8988T (cell line): Measurements from ENCODE around the gene DMD.
"Not testable (repeated sequence)": the region's sequence is repeated elsewhere in the genome, so short reads cannot be mapped to it uniquely, and the experiment has no call there.

Experiments used
- DNase-seq: peaks from one replicate; pipeline ENCODE4 v3.0.0; 2011

Gene DMD

GRCh38 chrX:32592786-32593185 lies 618.6 kb downstream of the DMD start:
- DNase-seq = no peak

- no peak for DNase-seq
Measured at GRCh38 chrX:32591589-32591988, 619.8 kb downstream of the DMD start.

GRCh38 chrX:32582729-32583128 lies 628.6 kb downstream of the DMD start:
- no peak for DNase-seq

GRCh38 chrX:32576885-32577284 lies 634.5 kb downstream of the DMD start:
- DNase-seq = no peak

GRCh38 chrX:32572644-32573043 lies 638.7 kb downstream of the DMD start:
- no peak for DNase-seq

GRCh38 chrX:32571579-32571978 lies 639.8 kb downstream of the DMD start:
- DNase-seq = no peak

- DNase-seq = no peak
Measured at GRCh38 chrX:32562261-32562660, 649.1 kb downstream of the DMD start.

GRCh38 chrX:32545101-32545500 lies 666.2 kb downstream of the DMD start:
- no peak for DNase-seq

GRCh38 chrX:32538554-32538953 lies 672.8 kb downstream of the DMD start:
- DNase-seq = no peak

- no peak for DNase-seq
Measured at GRCh38 chrX:32533848-32534247, 677.5 kb downstream of the DMD start.

- DNase-seq = no peak
Measured at GRCh38 chrX:32532262-32532661, 679.1 kb downstream of the DMD start.

- DNase-seq = no peak
Measured at GRCh38 chrX:32530802-32531403, 680.4 kb downstream of the DMD start.

- DNase-seq = not testable (repeated sequence)
Measured at GRCh38 chrX:32528451-32528850, 682.9 kb downstream of the DMD start.

GRCh38 chrX:32525234-32525633 lies 686.1 kb downstream of the DMD start:
- no peak for DNase-seq

- no peak for DNase-seq
Measured at GRCh38 chrX:32524385-32524784, 687.0 kb downstream of the DMD start.

- no peak for DNase-seq
Measured at GRCh38 chrX:32520789-32521188, 690.6 kb downstream of the DMD start.

- no peak for DNase-seq
Measured at GRCh38 chrX:32514986-32515385, 696.4 kb downstream of the DMD start.

- no peak for DNase-seq
Measured at GRCh38 chrX:32501606-32502005, 709.7 kb downstream of the DMD start.

GRCh38 chrX:32496671-32497070 lies 714.7 kb downstream of the DMD start:
- no peak for DNase-seq

GRCh38 chrX:32495855-32496254 lies 715.5 kb downstream of the DMD start:
- DNase-seq = no peak

GRCh38 chrX:32489125-32489524 lies 722.2 kb downstream of the DMD start:
- no peak for DNase-seq

GRCh38 chrX:32483534-32484136 lies 727.7 kb downstream of the DMD start:
- no peak for DNase-seq

GRCh38 chrX:32480019-32480418 lies 731.3 kb downstream of the DMD start:
- DNase-seq = no peak

GRCh38 chrX:32472364-32472763 lies 739.0 kb downstream of the DMD start:
- DNase-seq = no peak

- no peak for DNase-seq
Measured at GRCh38 chrX:32455704-32456103, 755.6 kb downstream of the DMD start.
